ENCODE results near the gene SEC24B.
A peak's percentile ranks its signal among the peaks of the same experiment; 100 is the strongest.
"Not testable (repeated sequence)": the region's sequence is repeated elsewhere in the genome, so short reads cannot be mapped to it uniquely, and the experiment has no call there.

SEC24B gene

DNA sequence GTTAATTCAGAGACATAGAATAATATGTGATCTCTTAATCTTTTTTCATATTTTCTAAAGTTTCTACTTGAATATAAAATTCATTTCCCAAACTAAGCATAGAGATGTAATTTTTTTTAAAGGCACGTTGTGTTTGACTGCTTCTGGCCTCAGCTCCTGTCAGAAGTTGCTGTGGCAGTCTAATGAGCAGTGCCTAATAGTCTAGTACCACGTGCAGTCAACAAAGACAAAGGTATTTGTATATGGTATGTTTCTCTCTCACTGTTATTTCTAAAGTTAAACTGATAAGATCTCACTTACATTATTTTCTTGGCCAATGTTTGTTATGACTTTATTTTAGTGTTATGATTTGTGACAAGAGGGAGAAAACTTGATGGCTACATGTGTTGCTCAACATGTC lies 77.8 kb downstream of the SEC24B start:
- DNase-seq, result no peak

DNA sequence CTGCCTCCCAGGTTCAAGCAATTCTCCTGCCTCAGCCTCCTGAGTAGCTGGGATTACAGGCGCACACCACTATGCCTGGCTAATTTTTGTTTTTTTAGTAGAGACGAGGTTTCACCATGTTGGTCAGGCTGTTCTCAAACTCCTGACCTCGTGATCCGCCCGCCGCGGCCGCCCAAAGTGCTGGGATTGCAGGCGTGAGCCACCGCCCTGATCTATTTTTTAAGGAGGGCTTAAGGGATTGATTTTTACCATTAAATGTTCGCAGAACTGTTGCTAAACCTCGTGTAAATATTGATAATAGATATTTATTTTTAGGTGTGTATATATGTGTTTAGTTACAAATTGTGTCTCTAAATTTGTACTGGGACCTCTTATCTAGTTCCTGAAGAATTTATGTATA lies 79.8 kb downstream of the SEC24B start:
- DNase-seq, result not testable (repeated sequence)

DNA sequence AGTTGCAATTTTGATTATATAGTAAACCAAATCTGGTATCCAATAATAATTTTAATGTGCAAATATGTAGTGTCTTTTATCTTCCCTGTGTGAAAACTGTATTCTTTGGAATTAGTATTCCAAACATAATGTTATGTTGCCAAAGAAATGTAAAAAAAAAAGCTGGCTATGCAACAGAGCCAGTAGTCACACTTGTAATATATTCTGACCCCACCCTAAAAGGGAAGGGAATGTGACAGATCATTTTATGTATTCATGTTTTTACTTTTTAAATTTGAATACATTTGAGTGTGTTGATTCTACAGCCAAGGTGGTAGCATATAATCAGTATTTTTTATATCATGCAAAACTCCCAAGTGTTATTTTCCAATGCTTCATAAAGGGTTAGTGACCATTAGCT lies 98.6 kb downstream of the SEC24B start:
- no peak for DNase-seq

DNA sequence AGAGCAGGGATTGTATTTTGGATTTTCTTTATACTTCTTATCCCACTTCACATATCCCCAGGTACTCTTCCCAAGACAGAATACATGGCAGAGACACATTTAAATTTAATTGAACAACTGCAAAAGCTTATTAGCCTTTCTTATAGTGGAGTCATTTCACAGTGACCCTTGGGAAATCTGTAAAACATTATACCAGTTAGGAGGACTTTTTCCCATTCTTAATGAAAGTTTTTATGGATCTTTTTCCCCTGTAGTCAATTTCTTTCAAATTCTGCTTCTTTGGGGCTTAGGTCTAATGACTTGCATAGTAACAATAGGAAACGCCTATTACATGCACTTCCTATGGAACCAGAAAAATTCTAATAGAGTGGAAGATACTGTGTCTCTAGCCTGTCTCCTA lies 111.8 kb downstream of the SEC24B start:
- DNase-seq, result no peak

DNA sequence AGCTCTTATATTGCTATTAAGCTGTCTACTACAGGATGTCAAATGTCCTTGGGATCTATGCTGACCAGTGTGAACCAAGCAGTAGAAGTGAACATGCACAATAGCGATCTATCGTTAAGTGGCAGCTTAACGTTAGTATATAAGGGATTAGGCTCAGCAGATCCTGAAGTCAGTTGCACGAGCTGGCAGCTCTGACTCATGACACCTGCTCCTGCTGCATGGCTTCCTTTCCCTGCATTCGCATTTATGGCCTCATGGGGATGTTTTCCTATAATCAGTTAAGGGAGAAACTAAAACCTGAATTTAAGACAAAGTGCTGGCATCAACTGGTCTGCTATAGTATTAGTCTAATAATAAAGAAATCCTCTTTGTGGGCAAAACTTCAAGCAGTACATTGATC lies 113.8 kb downstream of the SEC24B start:
- DNase-seq, result no peak

DNA sequence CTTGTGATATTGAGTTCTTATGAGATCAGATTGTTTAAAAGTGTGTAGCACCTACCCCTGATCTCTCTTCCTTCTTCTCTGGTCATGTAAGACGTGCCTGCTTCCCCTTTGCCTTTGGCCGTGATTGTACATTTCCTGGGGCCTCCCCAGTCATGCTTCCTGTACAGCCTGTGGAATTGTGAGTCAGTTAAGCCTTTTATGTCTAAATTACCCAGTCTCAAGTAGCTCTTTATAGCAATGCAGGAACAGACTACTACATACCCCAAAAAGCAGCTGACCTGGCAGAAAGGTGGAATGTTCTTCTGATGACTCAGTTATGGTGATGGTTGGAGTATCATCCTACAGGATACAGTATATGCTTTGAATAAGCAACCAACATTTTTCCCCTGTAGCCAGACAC lies 115.0 kb downstream of the SEC24B start:
- no peak for DNase-seq

DNA sequence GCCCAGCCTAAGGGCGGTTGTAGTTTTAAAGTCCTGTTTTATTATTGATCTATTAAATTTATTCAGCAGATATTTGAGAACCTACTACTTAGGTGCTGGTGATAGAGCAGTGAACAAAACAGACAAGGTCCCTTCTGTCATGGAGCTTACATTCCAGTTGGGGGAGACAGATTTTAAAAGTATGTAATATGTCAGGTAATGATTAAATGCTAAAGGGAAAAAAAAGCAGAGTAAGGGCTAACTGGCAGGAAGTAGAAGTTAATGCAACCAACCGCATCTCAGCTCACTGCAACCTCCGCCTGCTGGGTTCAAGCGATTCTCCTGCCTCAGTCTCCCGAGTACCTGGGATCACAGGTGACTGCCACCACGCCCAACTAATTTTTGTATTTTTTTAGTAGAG lies 118.6 kb downstream of the SEC24B start:
- no peak for DNase-seq

DNA sequence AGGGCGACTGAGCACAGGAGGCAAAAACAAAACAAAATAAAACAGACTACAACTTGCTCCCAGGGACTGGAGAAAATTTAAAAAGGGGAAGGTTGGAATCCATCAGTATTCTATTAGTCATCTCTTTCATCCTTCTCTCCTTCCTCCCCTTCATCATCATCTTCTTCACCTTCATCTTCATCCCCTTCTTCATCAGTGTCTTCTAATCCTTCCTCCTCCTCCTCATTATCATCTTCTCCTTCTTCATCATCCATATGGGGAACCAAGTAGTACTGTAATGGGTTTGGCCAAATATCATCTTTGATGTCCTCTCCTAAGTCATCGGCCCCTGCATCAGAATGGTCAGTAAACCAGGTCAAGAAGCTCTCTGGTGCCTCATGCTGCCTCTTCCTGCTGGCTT lies 119.5 kb downstream of the SEC24B start:
- DNase-seq, result no peak

DNA sequence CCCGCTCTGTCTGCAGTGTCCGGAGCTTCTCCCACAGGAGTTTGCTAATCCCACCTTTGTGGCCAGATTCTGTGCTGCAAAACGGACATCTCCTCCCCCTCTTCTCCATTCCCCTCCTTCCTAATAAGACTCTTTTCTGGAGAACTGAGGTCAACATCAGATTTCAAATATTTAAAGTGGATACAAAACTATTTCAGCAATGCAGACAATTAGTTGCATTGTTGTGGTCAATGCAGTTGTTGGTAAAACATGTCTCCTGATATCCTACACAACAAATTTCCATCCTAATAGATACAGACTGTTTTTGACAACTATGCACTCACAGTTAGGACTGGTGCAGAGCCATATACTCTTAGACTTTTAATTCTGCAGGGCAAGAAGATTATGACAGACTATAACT lies 121.4 kb downstream of the SEC24B start:
- DNase-seq, result no peak

DNA sequence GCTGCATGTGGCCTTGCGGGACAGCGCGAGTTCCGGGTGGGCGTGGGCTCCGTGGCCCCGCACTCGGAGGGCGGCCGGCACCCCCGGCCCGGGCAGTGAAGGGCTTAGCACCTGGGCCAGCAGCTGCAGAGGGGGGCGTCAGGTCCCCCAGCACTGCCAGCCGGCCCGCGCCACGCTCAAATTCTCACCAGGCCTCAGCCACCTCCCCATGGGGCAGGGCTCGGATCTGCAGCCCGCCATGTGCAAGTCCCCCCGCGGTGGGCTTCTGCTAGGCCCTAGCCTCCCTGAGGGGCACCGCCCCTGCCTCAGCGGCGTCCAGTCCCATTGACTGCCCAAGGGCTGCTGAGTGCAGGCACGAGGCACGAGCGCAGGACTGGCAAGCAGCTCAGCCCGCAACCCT lies 123.8 kb downstream of the SEC24B start:
- no peak for DNase-seq

DNA sequence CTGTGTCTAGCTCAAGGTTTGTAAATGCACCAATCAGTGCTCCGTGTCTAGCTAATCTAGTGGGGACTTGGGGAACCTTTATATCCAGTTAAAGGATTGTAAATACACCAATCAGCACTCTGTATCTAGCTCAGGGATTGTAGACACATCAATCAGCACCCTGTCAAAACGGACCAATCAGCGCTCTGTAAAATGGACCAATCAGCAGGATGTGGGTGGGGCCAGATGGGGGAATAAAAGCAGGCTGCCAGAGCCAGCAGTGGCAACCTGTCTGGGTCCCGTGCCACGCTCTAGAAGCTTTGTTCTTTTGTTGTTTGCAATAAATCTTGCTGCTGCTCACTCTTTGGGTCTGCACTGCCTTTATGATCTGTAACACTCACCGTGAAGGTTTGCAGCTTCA lies 124.5 kb downstream of the SEC24B start:
- not testable (repeated sequence) for DNase-seq

DNA sequence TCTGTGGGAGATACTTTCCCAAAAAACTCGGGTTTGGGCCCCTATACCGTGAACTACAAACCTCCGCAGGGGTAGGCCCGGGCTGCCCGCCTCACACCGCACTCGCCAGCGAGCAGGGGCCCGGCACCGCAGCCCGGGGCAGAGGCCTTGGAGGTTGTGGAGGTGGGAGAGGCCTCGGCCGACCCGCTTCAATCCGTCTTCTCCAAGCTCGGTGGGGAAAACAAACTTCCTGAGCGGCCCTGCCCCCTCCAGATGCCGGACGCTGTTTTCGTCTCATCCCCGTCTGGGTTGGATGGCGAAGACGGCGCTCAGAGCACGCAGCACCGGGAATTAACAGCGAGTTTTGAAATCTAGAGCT lies 126.0 kb downstream of the SEC24B start:
- DNase-seq, result peak; percentile 23

DNA sequence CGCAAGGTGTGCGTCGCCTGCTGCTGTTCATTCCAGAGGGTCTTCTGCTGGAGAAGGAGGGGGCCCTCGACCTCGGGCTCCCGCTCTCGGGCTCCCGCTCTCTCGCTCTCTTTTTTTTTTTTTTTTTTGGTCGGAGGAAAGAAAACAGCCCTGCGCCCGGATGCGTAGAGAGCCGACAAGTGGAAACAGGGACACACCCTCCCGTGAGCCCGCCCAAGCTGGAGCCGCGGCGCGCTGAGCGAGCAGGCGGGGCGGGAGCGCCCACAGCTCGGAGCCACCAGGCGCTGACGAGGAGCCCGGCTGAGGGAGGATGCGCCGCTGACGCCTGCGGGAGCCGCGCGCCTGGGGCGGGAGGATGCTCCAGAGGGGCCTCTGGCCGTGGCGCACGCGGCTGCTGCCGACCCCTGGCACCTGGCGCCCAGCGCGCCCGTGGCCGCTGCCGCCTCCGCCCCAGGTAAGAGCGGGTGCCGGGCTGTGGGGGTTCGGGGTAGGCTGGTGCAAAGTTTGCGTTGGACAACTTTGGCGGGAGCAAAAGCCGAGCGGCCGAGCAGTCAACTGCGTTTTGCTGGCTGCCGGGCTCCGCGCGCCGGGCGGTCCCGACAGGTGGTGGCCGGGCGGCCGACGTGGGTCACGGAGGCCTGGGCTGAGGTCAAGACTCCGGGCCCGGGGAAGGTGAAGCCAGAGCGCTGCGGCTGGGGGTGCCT lies 126.5 kb downstream of the SEC24B start, which contains the start of gene MCUB:
Gene MCUB (plus strand): TSS at position 264 of the 704 bp plus-strand sequence. CDS start 92 bp downstream, at position 356.
- DNase-seq, result peak; percentile 80

DNA sequence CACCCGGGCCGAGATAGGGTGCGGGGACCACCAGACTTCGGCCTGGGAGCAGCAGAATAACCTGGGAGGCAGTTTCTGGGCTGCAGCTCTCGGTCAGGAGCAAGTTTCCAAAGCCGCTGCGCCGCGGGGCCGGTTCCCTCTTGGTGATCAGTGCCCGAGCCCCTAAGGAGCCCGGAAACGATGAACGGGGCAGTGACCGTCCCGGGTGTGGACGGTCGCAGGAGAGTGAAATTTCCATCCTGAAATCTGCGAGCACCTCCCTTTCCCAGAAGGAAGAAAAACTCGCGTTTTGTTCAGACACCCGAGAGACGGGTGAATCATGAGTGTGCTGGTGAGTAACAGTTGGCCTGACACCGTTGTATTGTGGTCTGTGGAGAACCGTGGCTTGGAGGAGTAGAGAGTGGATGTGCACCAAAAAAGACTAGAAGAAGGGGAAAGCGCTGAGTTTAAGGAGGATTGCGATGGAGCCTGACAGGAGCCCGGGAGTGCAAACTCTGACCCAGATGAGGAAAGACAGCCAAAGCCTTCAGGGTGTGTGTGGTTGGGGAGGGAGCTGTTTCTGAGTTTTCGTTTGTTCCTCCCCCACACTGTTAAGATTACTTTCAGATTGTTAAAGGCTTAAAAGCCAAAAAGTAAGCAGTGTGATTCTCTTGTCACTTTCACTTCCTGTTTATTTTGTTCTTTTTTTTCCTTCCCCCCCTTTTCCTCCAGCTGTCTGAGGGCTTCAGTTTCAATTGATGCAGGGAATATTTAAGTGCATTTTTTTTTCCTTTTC lies 127.3 kb downstream of the SEC24B start:
- peak; percentile 48 for DNase-seq

DNA sequence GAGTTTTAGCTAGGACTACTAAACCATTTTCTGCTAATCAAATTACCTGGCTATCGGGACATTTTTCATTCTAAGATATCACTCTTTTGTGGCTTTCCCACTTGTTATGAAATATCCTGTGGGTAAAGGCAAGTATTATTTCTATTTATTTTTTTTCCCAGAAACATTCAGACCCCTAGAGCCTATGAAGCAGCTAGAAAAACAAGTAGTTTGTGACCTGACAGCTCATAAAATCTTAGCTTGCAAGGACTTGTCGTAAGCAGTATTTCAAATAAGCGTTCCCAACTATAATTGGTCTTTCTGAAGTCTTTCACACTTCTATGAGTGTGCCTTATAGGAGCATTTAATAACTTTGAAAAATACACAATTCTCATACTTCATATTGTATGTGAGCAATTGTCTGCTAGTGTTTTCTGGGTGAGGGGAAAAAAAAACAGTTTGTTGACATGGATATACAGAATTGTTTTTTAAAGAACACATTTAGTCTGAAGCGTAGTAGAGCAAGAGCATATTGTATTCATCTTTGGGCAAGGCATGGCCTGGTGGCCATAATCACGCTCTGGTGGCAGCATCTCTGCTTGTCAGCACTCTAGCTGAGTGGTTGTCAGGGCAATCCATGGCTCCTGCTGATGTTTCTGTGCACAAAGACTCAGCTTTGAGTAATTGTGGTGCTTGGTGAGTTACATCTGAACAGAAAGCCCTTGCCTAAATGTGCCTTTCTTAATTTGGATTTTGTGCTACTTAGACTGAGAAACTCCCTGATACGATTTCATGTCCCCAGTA lies 129.0 kb downstream of the SEC24B start:
- DNase-seq, result no peak

DNA sequence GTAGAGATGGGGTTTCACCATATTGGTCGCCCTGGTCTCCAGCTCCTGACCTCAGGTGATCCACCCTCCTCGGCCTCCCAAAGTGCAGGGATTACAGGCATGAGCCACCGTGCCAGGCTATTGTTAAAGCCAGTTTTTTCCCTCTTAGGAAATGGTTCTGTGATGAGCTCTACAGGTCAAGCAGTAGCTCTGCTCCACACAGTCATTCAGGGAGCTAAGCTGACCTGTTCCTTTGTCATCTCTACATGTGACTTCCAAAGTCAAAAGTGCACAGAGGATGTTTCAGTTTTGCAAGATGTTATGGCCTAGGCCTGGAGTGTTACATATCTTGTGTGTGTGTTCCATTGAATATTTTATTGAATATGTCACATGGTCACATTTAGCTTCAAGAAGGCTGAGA lies 137.9 kb downstream of the SEC24B start:
- DNase-seq, result no peak

DNA sequence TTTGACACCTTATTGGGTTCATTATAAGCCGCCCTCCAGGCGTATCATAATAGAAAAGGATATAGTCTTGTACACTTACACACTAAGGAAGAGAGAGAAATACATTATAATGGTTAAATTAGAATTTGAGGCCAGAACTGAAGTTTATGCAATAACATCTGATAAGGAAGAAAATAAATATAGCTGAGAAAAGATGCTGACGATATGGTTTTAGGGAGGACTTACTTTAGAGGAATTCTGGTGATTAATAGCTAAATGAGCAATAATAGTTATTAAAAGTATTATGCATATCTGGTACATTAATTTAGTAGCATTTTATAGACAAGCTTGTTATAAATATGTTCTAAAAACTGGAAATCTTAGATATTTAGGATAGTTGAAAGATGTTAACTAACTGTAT lies 138.5 kb downstream of the SEC24B start:
- DNase-seq, result no peak

DNA sequence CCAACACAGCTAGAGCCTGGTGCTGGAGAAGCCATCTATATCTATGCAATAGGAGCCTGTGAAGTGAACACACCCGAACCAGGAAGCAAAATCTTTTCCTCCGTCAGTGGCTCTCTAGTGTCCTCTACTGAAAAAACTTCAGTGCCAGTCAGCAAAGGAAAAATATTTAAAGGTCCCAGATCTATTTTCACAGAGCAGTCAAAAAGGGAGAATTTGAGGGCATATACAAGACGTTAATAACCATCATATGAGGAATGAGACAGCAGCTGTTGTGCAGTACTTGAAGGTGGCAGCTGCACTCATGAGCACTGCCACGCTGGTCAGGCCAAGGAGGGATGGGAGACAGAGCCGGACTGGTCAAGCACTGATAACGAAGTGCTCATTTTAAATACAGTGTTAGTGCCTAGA lies 140.8 kb downstream of the SEC24B start:
- no peak for DNase-seq

DNA sequence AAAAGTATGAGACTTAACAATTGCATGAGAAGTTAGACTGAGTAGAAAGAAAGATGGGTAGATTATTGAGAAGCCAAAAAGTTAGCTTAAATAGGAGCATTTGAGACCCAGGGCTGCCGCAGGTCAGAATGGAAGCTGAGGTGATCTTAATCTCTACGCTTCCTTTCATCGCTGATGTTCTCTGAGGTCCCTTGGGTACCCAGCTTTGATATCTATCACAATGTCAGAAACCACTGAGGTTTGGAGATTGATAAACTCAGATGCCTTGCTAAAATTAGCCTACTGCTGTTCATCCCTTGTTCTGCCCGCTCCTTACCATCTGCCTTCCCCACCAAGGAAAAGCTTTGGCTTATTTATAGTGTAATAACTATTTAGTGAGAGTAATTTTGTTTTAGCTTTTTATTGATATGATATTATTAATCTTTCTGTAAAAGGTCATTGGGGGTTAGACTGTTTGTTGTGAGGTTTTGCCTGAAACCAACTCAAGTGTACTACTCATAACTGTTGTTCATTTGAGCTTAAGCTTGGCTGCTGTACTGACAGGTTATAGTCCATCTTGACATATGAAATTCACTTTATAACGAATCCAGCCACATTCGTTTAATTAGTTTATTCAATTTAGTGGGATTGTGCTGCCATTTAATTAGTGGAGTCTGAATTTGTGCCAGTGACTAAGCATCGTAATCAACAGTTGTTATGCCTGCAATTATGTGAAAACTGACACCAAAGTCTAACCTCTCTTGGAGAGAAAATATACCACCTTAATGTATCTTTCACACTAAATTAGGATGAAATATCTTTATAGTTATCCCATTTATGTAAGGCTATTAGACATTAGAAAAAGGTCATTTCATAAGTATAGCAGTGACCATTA lies 141.6 kb downstream of the SEC24B start:
- no peak for DNase-seq

DNA sequence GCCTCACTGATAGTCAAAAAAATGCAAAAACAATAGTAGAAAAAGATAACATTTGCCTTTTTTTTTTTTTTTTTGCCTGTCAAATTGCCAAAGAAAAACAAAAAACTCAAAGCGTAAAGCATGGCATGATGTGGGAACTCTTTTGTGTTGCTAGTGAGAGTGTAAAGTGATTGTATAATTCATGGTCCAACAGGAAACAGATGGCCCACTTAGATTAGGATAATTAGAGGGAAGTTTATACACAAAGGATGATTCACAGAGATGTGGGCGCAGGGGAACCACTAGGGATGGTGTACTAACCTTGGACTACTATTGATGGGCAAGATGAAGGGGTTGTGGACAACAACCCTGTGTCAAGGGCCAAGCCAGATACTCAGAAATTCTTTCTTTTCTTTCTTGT lies 142.8 kb downstream of the SEC24B start:
- no peak for DNase-seq

DNA sequence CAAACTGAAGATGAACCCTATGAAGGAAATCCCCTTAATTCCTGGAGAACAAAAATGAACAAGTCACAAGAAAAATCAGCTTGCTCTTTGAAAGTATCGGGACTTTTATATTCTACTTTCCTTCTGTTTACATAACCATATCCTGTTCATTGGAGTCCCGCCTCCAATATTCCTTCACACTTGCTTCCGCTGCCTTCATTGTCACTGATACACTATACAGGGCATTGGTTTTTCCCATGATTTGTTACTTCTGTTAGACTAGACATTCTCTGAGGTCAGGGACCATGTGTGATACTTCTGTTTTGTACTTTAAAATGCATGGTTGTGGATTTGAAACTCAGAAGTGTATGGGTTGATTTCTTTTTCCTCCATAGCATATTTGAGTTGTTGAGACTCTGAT lies 145.2 kb downstream of the SEC24B start:
- DNase-seq, result no peak

DNA sequence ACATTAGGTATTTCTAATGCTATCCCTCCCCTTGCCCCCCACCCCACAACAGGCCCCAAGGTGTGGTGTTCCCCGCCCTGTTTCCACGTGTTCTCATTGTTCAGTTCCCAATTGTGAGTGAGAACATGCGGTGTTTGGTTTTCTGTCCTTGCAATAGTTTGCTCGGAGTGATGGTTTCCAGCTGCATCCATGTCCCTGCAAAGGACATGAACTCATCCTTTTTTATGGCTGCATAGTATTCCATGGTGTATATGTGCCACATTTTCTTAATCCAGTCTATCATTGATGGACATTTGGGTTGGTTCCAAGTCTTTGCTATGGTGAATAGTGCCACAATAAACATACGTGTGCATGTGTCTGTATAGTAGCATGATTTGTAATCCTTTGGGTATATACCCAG lies 146.4 kb downstream of the SEC24B start:
- DNase-seq, result not testable (repeated sequence)

DNA sequence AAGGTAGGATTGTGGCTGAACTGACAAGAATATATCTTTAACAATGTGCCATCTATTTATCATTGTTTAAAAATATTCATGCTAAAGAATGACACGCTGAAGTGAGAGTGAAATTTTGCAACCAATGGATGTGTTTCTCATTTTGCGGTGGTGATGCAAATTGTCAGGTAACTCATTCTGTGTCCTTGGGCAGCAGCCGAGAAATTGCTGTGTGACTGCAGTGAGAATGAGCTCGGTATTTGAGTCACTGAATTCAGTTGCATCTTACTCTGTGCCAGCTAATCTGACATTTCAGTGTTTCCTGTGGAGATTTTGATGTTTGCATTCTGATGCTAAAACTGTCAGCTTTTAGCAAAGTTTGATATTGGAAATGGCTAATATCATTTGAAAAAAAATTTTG lies 154.6 kb downstream of the SEC24B start:
- no peak for DNase-seq
